SK-N-SH (cell line): Measurements from ENCODE around the gene CHPF2. TPM values are rescaled to one million over a fixed set of nuclear protein-coding genes. Genes with fewer than 3 reads are reported as not detected.

Source experiments
- CTCF ChIA-PET: fragments of 300-600, 350-600 bp; formaldehyde crosslinking; extraction: SDS; loops from one replicate; lab custom pipeline; 2021; lab: Yijun Ruan, JAX
- POLR2A ChIA-PET: fragments of 350-600 bp; sonication (Branson Sonifier 250); formaldehyde crosslinking; extraction: SDS; loops from one replicate; lab custom pipeline; 2020; ENCODE audit warnings: antibody characterized with exemption, inconsistent platforms; lab: Yijun Ruan, JAX
- DNase-seq: peaks from one replicate; pipeline ENCODE4 v3.0.0; 2012
- H2AFZ ChIP-seq: fragments of 200-600 bp; sonication (generic); 2 replicates; pipeline ENCODE4 v1.8.1; 2016; ENCODE audit warnings: antibody characterized with exemption, mild to moderate bottlenecking, low read depth
- H3F3A ChIP-seq: fragments of 200-600 bp; sonication (generic); replicated peaks from 2 replicates; pipeline ENCODE3; 2016; ENCODE audit warnings: antibody characterized with exemption, mild to moderate bottlenecking; ENCODE audit not compliant: insufficient read depth
- H3K27ac ChIP-seq, 2 experiments: fragments of 200-500 bp in 1 of 2; fragments of 200-600 bp in 1 of 2; sonication (Bioruptor generic) in 1 of 2; sonication (generic), shearing (Covaris generic) in 1 of 2; 2 replicates each; pipeline versions ENCODE4 v1.5.1 to v1.6.1; 2014 to 2016; ENCODE audit warnings: low read depth in 2 of 2, inconsistent platforms in 1 of 2, low read length in 1 of 2, mild to moderate bottlenecking in 1 of 2, mixed read lengths in 1 of 2
- H3K27me3 ChIP-seq: fragments of 200-600 bp; sonication (generic), shearing (Covaris generic); 2 replicates; pipeline ENCODE4 v1.6.1; 2016; ENCODE audit warnings: mixed run types; ENCODE audit not compliant: insufficient read depth
- H3K36me3 ChIP-seq, 2 experiments: fragments of 200-500 bp in 1 of 2; fragments of 200-600 bp in 1 of 2; sonication (Bioruptor generic) in 1 of 2; sonication (generic) in 1 of 2; replicated peaks in 1 of 2; 2 replicates each; pipeline versions ENCODE3 to v1.5.1; 2014 to 2016; ENCODE audit warnings: low read length in 1 of 2, mild to moderate bottlenecking in 1 of 2; ENCODE audit not compliant: insufficient read depth in 2 of 2, control insufficient read depth in 1 of 2
- H3K4me1 ChIP-seq, 2 experiments: fragments of 200-500 bp in 1 of 2; fragments of 200-600 bp in 1 of 2; sonication (Bioruptor generic) in 1 of 2; sonication (generic), shearing (Covaris generic) in 1 of 2; 2 replicates each; pipeline versions ENCODE4 v1.5.1 to v1.6.1; 2014 to 2016; ENCODE audit warnings: low read depth in 1 of 2, low read length in 1 of 2, mixed run types in 1 of 2; ENCODE audit not compliant: insufficient read depth in 2 of 2, control insufficient read depth in 1 of 2
- H3K4me2 ChIP-seq: fragments of 200-600 bp; sonication (generic), shearing (Covaris generic); 2 replicates; pipeline ENCODE4 v1.6.1; 2017; ENCODE audit warnings: mixed run types
- H3K4me3 ChIP-seq, 2 experiments: fragments of 200-500 bp in 1 of 2; fragments of 200-600 bp in 1 of 2; sonication (Bioruptor generic) in 1 of 2; sonication (generic), shearing (Covaris generic) in 1 of 2; 2 replicates each; pipeline versions ENCODE4 v1.5.1 to v1.8.1; 2014 to 2016; ENCODE audit warnings: low read depth in 2 of 2, inconsistent platforms in 1 of 2, low read length in 1 of 2, mild to moderate bottlenecking in 1 of 2, mixed read lengths in 1 of 2, moderate library complexity in 1 of 2
- H3K79me2 ChIP-seq: fragments of 200-600 bp; sonication (generic); 2 replicates; pipeline ENCODE4 v1.8.1; 2017; ENCODE audit warnings: mild to moderate bottlenecking; ENCODE audit not compliant: insufficient read depth
- H3K9ac ChIP-seq: fragments of 200-600 bp; sonication (generic); 2 replicates; pipeline ENCODE4 v1.6.1; 2017; ENCODE audit warnings: mixed run types
- H3K9me2 ChIP-seq: fragments of 200-600 bp; sonication (generic); 2 replicates; pipeline ENCODE4 v1.6.1; 2017; ENCODE audit warnings: mixed run types
- H3K9me3 ChIP-seq: fragments of 200-600 bp; sonication (generic); 2 replicates; pipeline ENCODE4 v1.6.1; 2017; ENCODE audit warnings: mixed run types, mild to moderate bottlenecking, moderate library complexity
- H4K20me1 ChIP-seq: fragments of 200-600 bp; sonication (generic); 2 replicates; pipeline ENCODE4 v1.6.1; 2017; ENCODE audit warnings: mild to moderate bottlenecking, mixed run types; ENCODE audit not compliant: insufficient read depth
- CHD2 ChIP-seq: fragments of 150-350 bp; IDR thresholded peaks from 2 replicates; pipeline ENCODE4 v1.6.1; 2018; ENCODE audit warnings: low read length; ENCODE audit not compliant: partially characterized antibody
- CTCF ChIP-seq: fragments of 200-600 bp; sonication (generic); IDR thresholded peaks from 2 replicates; pipeline ENCODE4 v1.6.1; 2017; ENCODE audit warnings: antibody characterized with exemption, mild to moderate bottlenecking, moderate library complexity
- EZH2phosphoT487 ChIP-seq: fragments of 200-600 bp; sonication (generic); IDR thresholded peaks from 2 replicates; pipeline ENCODE4 v1.6.1; 2017; ENCODE audit warnings: low read depth, mixed run types, mild to moderate bottlenecking, antibody characterized with exemption, moderate library complexity, borderline replicate concordance
- FOSL2 ChIP-seq: IDR thresholded peaks from 2 replicates; pipeline ENCODE4 v1.4.0; 2012; ENCODE audit warnings: low read depth, mild to moderate bottlenecking, moderate library complexity, borderline replicate concordance
- FOXJ3 ChIP-seq: sonication (generic); formaldehyde crosslinking; IDR thresholded peaks from 2 replicates; pipeline ENCODE4 v1.5.1; 2020; ENCODE audit warnings: mild to moderate bottlenecking, missing genetic modification reagents
- GATA2 ChIP-seq: sonication (generic); formaldehyde crosslinking; IDR thresholded peaks from 2 replicates; pipeline ENCODE4 v1.5.0; 2020; ENCODE audit warnings: mild to moderate bottlenecking, missing genetic modification reagents
- JUND ChIP-seq: IDR thresholded peaks from 2 replicates; pipeline ENCODE4 v1.4.0; 2012
- MXI1 ChIP-seq: IDR thresholded peaks from 2 replicates; pipeline ENCODE4 v1.6.1; 2012; ENCODE audit warnings: mild to moderate bottlenecking, low read depth, low read length, improper control_type of control experiment
- POLR2AphosphoS5 ChIP-seq: IDR thresholded peaks from 2 replicates; pipeline ENCODE4 v1.6.1; 2012; ENCODE audit warnings: low read depth, low read length
- REST ChIP-seq: IDR thresholded peaks from 2 replicates; pipeline ENCODE4 v1.6.1; 2012; ENCODE audit warnings: mild to moderate bottlenecking, low read depth, low read length, moderate library complexity
- RXRA ChIP-seq: IDR thresholded peaks from 2 replicates; pipeline ENCODE4 v1.4.0; 2012; ENCODE audit warnings: low read depth, mild to moderate bottlenecking, borderline replicate concordance
- SIN3A ChIP-seq: IDR thresholded peaks from 2 replicates; pipeline ENCODE4 v1.6.1; 2012; ENCODE audit warnings: low read depth, mild to moderate bottlenecking, low read length, moderate library complexity, borderline replicate concordance
- SMC3 ChIP-seq: IDR thresholded peaks from 2 replicates; pipeline ENCODE4 v1.6.1; 2012; ENCODE audit warnings: low read depth, low read length, improper control_type of control experiment
- WGBS: methylation state at CpG from one replicate; pipeline ENCODE4 v1.1.6; 2017; ENCODE audit warnings: low lambda C conversion rate; 5-methylcytosine and 5-hydroxymethylcytosine counted together
- polyA plus RNA-seq, 3 experiments: library from polyadenylated mRNA; depleted of rRNA; stranded (reverse); fragments of >200 nt; gene quantifications; 2 replicates each; pipeline ENCODE4 v1.2.3, GENCODE V29; 2012
- TF ChIP-seq, protein P1 (sequence below): fragments of 150-350 bp; IDR thresholded peaks from 2 replicates; pipeline ENCODE4 v1.6.1; 2017; ENCODE audit warnings: antibody characterized with exemption, low read length, low read depth, borderline replicate concordance
- TF ChIP-seq, protein P2 (sequence below): IDR thresholded peaks from 2 replicates; pipeline ENCODE4 v1.4.0; 2012; ENCODE audit warnings: low read depth, borderline replicate concordance
- TF ChIP-seq, protein P3 (sequence below): IDR thresholded peaks from 2 replicates; pipeline ENCODE4 v1.4.0; 2012; ENCODE audit warnings: low read depth, borderline replicate concordance

CHPF2 gene
- polyA plus RNA-seq, 1 of the 3 experiments (the other 2 are of a cell fraction) = 68.6 TPM

- DNase-seq = no peak
- no peaks in the 10 kb centered on the region for H3K9me3 ChIP-seq
- H3K27ac ChIP-seq = no peak overlapping the region
- no peaks in the 10 kb centered on the region for H3K27me3 ChIP-seq
- peaks cover 56 to 57% of the 10 kb centered on the region in 2 experiments for H3K36me3 ChIP-seq
- H3K79me2 ChIP-seq = peaks cover 29% of the 10 kb centered on the region
- H3K9ac ChIP-seq = no peak overlapping the region
- H3K9me2 ChIP-seq = no peaks in the 10 kb centered on the region
- H3F3A ChIP-seq = peaks cover 9% of the 10 kb centered on the region
- TF ChIP-seq GATA2 (CRISPR knock-in tag) (no peak), CTCF (peak; percentile 13; the same call in 1 of the 2 replicates), SMC3 (no peak)
- TF ChIP-seq, protein P1, sequence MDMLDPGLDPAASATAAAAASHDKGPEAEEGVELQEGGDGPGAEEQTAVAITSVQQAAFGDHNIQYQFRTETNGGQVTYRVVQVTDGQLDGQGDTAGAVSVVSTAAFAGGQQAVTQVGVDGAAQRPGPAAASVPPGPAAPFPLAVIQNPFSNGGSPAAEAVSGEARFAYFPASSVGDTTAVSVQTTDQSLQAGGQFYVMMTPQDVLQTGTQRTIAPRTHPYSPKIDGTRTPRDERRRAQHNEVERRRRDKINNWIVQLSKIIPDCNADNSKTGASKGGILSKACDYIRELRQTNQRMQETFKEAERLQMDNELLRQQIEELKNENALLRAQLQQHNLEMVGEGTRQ = no peak
- TF ChIP-seq, all 33 proteins: peak for 1
- H2AFZ ChIP-seq = no peak overlapping the region
- no peak overlapping the region for H3K4me2 ChIP-seq
- CTCF ChIA-PET = interaction anchor here (0.8 to 4.7 kb wide), 5 partner anchors 11 to 100 kb away, joined by 3 to 19 read pairs (median 6); no protein-coding TSS in a partner anchor
- no peak overlapping the region for H3K4me3 ChIP-seq
- WGBS = 96% methylated on average over 14 of the region's 14 CpGs
- no peaks in the 10 kb centered on the region for H4K20me1 ChIP-seq
- POLR2A ChIA-PET = interaction anchor here (1.2 kb wide), 1 partner anchor 11 kb away, joined by 3 read pairs; no protein-coding TSS in a partner anchor
- peaks cover 10 to 19% of the 10 kb centered on the region in 2 experiments for H3K4me1 ChIP-seq
These were observed 8.6 kb upstream of the CHPF2 start for GRCh38 chr7:151223728-151224127.

DNA sequence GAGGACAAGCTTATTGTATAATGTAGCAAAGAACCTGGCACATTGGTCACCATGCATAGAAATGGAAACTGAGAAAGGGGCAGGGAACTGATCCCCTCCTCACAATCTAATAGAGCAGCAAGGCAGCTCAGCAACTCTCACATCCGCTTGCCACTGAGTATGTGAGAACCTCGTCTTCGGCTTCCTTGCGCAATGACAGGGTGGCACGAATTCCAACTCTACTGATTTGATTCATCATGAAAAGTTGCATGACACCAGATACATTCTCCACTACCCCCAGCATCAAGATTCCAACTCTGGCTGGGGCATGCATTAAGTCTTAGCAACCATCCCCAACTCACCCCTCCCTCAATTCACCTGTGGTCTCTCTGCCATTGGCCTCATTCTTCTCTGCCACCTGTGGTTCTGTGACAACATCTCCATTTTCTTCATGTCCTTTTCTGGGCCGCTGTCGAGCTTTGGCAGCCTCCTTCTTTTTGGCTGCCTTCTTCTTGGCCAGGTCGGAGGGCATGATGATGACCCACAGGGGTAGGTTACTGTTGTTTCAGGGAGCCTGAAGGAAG lies 6.3 kb upstream of the CHPF2 start:
- H3K79me2 ChIP-seq = peaks cover 26% of the 10 kb centered on the region
- H3K27me3 ChIP-seq = no peaks in the 10 kb centered on the region
- peaks cover 9% of the 10 kb centered on the region for H3F3A ChIP-seq
- peak overlapping the region; percentile 78 for H3K9ac ChIP-seq
- H3K4me2 ChIP-seq = peak overlapping the region; percentile 90
- peak overlapping the region; percentile 80 to 97 for H3K4me3 ChIP-seq
- H3K9me2 ChIP-seq = no peaks in the 10 kb centered on the region
- no peaks in the 10 kb centered on the region for H3K9me3 ChIP-seq
- no peak for DNase-seq
- peaks cover 10 to 19% of the 10 kb centered on the region in 2 experiments for H3K4me1 ChIP-seq
- 58% methylated on average over 8 of the region's 8 CpGs for WGBS
- H4K20me1 ChIP-seq = no peaks in the 10 kb centered on the region
- H3K27ac ChIP-seq = no peak overlapping the region; a peak in 2 of 4 replicates
- peaks cover 42 to 46% of the 10 kb centered on the region in 2 experiments for H3K36me3 ChIP-seq
- no peak overlapping the region for H2AFZ ChIP-seq
- ChIA-PET POLR2A (interaction anchor here (1.1 kb wide), 1 partner anchor 20 kb away, joined by 3 read pairs; no protein-coding TSS in a partner anchor), CTCF (interaction anchor here (0.7 to 4.9 kb wide), 9 partner anchors 18 to 115 kb away, joined by 3 to 46 read pairs (median 4); partner anchors contain the start of gene GBX1)
- TF ChIP-seq SMC3 = no peak
- TF ChIP-seq RXRA = no peak
- TF ChIP-seq, protein P2, sequence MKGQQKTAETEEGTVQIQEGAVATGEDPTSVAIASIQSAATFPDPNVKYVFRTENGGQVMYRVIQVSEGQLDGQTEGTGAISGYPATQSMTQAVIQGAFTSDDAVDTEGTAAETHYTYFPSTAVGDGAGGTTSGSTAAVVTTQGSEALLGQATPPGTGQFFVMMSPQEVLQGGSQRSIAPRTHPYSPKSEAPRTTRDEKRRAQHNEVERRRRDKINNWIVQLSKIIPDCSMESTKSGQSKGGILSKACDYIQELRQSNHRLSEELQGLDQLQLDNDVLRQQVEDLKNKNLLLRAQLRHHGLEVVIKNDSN = no peak
- no peak for TF ChIP-seq CHD2
- no peak for TF ChIP-seq SIN3A
- no peak for TF ChIP-seq FOSL2
- TF ChIP-seq, protein P3, sequence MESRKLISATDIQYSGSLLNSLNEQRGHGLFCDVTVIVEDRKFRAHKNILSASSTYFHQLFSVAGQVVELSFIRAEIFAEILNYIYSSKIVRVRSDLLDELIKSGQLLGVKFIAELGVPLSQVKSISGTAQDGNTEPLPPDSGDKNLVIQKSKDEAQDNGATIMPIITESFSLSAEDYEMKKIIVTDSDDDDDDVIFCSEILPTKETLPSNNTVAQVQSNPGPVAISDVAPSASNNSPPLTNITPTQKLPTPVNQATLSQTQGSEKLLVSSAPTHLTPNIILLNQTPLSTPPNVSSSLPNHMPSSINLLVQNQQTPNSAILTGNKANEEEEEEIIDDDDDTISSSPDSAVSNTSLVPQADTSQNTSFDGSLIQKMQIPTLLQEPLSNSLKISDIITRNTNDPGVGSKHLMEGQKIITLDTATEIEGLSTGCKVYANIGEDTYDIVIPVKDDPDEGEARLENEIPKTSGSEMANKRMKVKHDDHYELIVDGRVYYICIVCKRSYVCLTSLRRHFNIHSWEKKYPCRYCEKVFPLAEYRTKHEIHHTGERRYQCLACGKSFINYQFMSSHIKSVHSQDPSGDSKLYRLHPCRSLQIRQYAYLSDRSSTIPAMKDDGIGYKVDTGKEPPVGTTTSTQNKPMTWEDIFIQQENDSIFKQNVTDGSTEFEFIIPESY = no peak
- TF ChIP-seq JUND = no peak
- TF ChIP-seq POLR2AphosphoS5 = no peak
- TF ChIP-seq EZH2phosphoT487 = no peak
- TF ChIP-seq FOXJ3 = no peak
- no peak for TF ChIP-seq MXI1
- no peak for TF ChIP-seq REST
- TF ChIP-seq GATA2 (CRISPR knock-in tag) = no peak
